K562 (cell line): ENCODE measurements around the gene ACSM5. TPM values are rescaled to one million over a fixed set of nuclear protein-coding genes. Genes with fewer than 3 reads are reported as not detected.

ENCODE experiments used
- ATAC-seq: fragments of 200-7000 bp; cut with Tn5 transposase; 3 replicates; pipeline ENCODE4 v1.9.1; 2020; ENCODE audit warnings: moderate library complexity
- BruUV-seq: library from RNA; stranded (reverse); fragments of 400-500 nt; replicated peaks from 2 replicates; lab custom pipeline; 2021; lab: Mats Ljungman, UMichigan
- CTCF ChIA-PET: fragments of 300-600 bp; formaldehyde crosslinking; extraction: SDS; loops from one replicate; lab custom pipeline; 2021; ENCODE audit warnings: low intra/inter-chr PET ratio; lab: Yijun Ruan, JAX
- POLR2A ChIA-PET: fragments of 300-600, 350-650 bp; sonication (Branson Sonifier 250); formaldehyde crosslinking; extraction: SDS; loops from one replicate; lab custom pipeline; 2021; ENCODE audit warnings: antibody characterized with exemption, inconsistent platforms; lab: Yijun Ruan, JAX
- DNase-seq, 4 experiments: peaks; one replicate each; pipeline versions ENCODE4 v3.0.0 to v3.0.0-alpha.2; 2011 to 2018; ENCODE audit warnings: low spot score in 3 of 4, mixed read lengths in 3 of 4; ENCODE audit errors: extremely low read depth in 1 of 4
- FAIRE-seq: peaks from 2 replicates; lab custom pipeline; 2011; peaks lifted over from hg19 to GRCh38; lab: Jason Lieb, UNC
- H2AFZ ChIP-seq: 2 replicates; pipeline ENCODE4 v1.6.0; 2011; ENCODE audit warnings: low read depth, low read length, control low read depth, inconsistent platforms
- H3K27ac ChIP-seq: fragments of 200-600 bp; 3 replicates; pipeline ENCODE4 v1.8.0; 2011; ENCODE audit warnings: low read depth, mild to moderate bottlenecking, control low read depth, inconsistent platforms, low read length, moderate library complexity, mixed read lengths; ENCODE audit errors: extremely low read depth
- H3K27me3 ChIP-seq, 2 experiments: fragments of 300-600 bp in 1 of 2; 2 replicates in 1 of 2; 3 replicates in 1 of 2; pipeline versions ENCODE4 v1.6.0 to v1.8.0; 2011; ENCODE audit warnings: inconsistent platforms in 2 of 2, low read length in 2 of 2, mild to moderate bottlenecking in 1 of 2, mixed read lengths in 1 of 2, moderate library complexity in 1 of 2; ENCODE audit not compliant: control insufficient read depth in 2 of 2, insufficient read depth in 2 of 2
- H3K36me3 ChIP-seq: fragments of 300-600 bp; 3 replicates; pipeline ENCODE4 v1.8.0; 2011; ENCODE audit warnings: mild to moderate bottlenecking, low read length, inconsistent platforms; ENCODE audit not compliant: control insufficient read depth, insufficient read depth
- H3K4me1 ChIP-seq, 2 experiments: fragments of 200-600 bp in 1 of 2; replicated peaks in 1 of 2; 2 replicates in 1 of 2; 3 replicates in 1 of 2; pipeline versions ENCODE4 v1.5.1 to v1.8.0; 2011; ENCODE audit warnings: inconsistent platforms in 2 of 2, low read length in 2 of 2, mild to moderate bottlenecking in 1 of 2, mixed read lengths in 1 of 2, moderate library complexity in 1 of 2; ENCODE audit not compliant: control insufficient read depth in 2 of 2, insufficient read depth in 2 of 2
- H3K4me2 ChIP-seq: 2 replicates; pipeline ENCODE4 v1.6.1; 2011; ENCODE audit warnings: low read length, control low read depth, inconsistent platforms, mixed read lengths; ENCODE audit not compliant: insufficient read depth
- H3K4me3 ChIP-seq: fragments of 200-600 bp; sonication (generic), shearing (Covaris generic); 2 replicates; pipeline ENCODE4 v1.5.1; 2016; ENCODE audit warnings: control low read depth, inconsistent platforms
- H3K79me2 ChIP-seq: fragments of 200-600 bp; 3 replicates; pipeline ENCODE4 v1.8.0; 2011; ENCODE audit warnings: low read length, inconsistent platforms; ENCODE audit not compliant: control insufficient read depth, insufficient read depth
- H3K9ac ChIP-seq, 2 experiments: 2 replicates each; pipeline versions ENCODE4 v1.6.0 to v1.6.1; 2011; ENCODE audit warnings: low read depth in 2 of 2, low read length in 2 of 2, control low read depth in 1 of 2, inconsistent platforms in 1 of 2, mild to moderate bottlenecking in 1 of 2, mixed read lengths in 1 of 2; ENCODE audit not compliant: insufficient read depth in 1 of 2
- H3K9me1 ChIP-seq: one replicate; pipeline ENCODE4 v1.6.0; 2011; ENCODE audit warnings: inconsistent platforms, mild to moderate bottlenecking, low read length, moderate library complexity; ENCODE audit not compliant: control insufficient read depth, insufficient read depth
- H3K9me3 ChIP-seq: replicated peaks from 2 replicates; pipeline ENCODE4 v1.5.1; 2011; ENCODE audit warnings: low read depth, low read length, inconsistent platforms; ENCODE audit not compliant: control insufficient read depth, insufficient read depth
- H4K20me1 ChIP-seq: replicated peaks from 2 replicates; pipeline ENCODE4 v1.6.1; 2011; ENCODE audit warnings: low read length, inconsistent platforms, mixed read lengths; ENCODE audit not compliant: control insufficient read depth, insufficient read depth
- ETV1 ChIP-seq: fragments of 450-650 bp; conservative IDR thresholded peaks from 2 replicates; pipeline ENCODE4 v1.6.1; 2016; ENCODE audit warnings: missing genetic modification characterization, control low read depth, low read depth, missing compliant biosample characterization
- MBD2 ChIP-seq: sonication (generic); IDR thresholded peaks from 2 replicates; pipeline ENCODE4 v1.6.1; 2016; ENCODE audit warnings: low read depth, borderline replicate concordance
- NFRKB ChIP-seq: fragments of 450-650 bp; IDR thresholded peaks from 2 replicates; pipeline ENCODE4 v1.6.1; 2016; ENCODE audit warnings: low read depth
- RFX5 ChIP-seq: IDR thresholded peaks from 2 replicates; pipeline ENCODE4 v1.6.1; 2011; ENCODE audit warnings: low read depth, mild to moderate bottlenecking, improper control_type of control experiment, low read length
- ZNF197 ChIP-seq: fragments of 200-800 bp; sonication (Bioruptor generic); IDR thresholded peaks from 2 replicates; pipeline ENCODE4 v1.6.1; 2016; ENCODE audit warnings: low read depth, missing genetic modification characterization, missing compliant biosample characterization
- WGBS: fragments of 100-300 bp; shearing (Covaris generic); methylation state at CpG from one replicate; pipeline ENCODE4 v1.1.6; 2016; ENCODE audit warnings: low coverage, mixed read lengths; ENCODE audit not compliant: insufficient coverage; ENCODE audit errors: missing lambda C conversion rate; 5-methylcytosine and 5-hydroxymethylcytosine counted together
- in situ Hi-C: fragments of 300-500 bp; cut with MboI; formaldehyde crosslinking; loops from 4 replicates; pipeline ENCODE4 v1.15.0; 2018; ENCODE audit warnings: inconsistent platforms, mixed read lengths
- intact Hi-C: fragments of 100-400 bp; cut with micrococcal nuclease; formaldehyde crosslinking; loops from 2 replicates; pipeline ENCODE4 v1.14.2; 2022
- polyA plus RNA-seq, 8 experiments: library from polyadenylated mRNA; depleted of rRNA in 4 of 8; stranded (reverse) in 5 of 8; unstranded in 3 of 8; fragments of >200 nt; fragmentation: Nextera tagmentation in 2 of 8; fragmentation: Illumina TruSeq in 1 of 8; extraction: Ambion mirVana in 2 of 8; extraction: Trizol in 1 of 8; gene quantifications; 2 replicates each; pipeline versions ENCODE4 v1.2.1 to v1.2.3, GENCODE V29; 2011 to 2014; ENCODE audit warnings: inconsistent platforms in 1 of 8, missing spikeins in 1 of 8
- total RNA-seq, 7 experiments: library from RNA; depleted of rRNA in 6 of 7; stranded (reverse); fragments of >200 nt in 6 of 7; fragmentation: Illumina TruSeq in 2 of 7; extraction: Trizol in 2 of 7; gene quantifications; 2 replicates each; pipeline versions ENCODE4 v1.2.1 to v1.2.3, GENCODE V29; 2011 to 2021; ENCODE audit warnings: low replicate concordance in 1 of 7
- TF ChIP-seq, protein P1 (sequence below), 2 experiments: fragments of 450-650 bp in 1 of 2; sonication (generic) in 1 of 2; formaldehyde crosslinking in 1 of 2; IDR thresholded peaks in 1 of 2; conservative IDR thresholded peaks in 1 of 2; 2 replicates each; pipeline versions ENCODE4 v1.6.1 to v1.8.1; 2016 to 2023; ENCODE audit warnings: mild to moderate bottlenecking in 2 of 2, moderate library complexity in 2 of 2, inconsistent platforms in 1 of 2, missing genetic modification reagents in 1 of 2
- TF ChIP-seq, protein P2 (sequence below): fragments of 250-450 bp; sonication (Bioruptor Pico); IDR thresholded peaks from 2 replicates; pipeline ENCODE4 v1.5.0; 2021; ENCODE audit warnings: mild to moderate bottlenecking, moderate library complexity

Gene ACSM5
- total and polyA plus RNA-seq, 9 of the 15 experiments (the other 6 are each of a cell fraction or from before 2014, with no cell fraction given) = not detected

DNA sequence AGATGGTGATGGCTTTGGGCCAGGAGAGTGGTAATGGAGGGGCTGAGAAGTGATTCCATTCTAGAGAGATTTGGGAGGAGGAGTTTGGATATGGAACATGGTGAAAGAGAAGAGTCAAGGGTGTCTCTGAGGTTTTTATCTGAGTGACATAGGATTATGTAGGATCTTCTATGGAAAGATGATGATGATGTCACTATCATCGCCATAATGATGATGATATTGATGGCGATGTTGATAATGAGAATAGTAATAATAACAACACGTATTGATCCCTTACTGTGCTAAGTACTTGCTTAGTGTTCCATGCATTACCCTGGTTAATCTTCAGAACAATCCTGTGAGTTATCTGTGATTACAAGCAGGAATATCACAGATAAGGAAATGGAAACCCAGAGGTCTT lies 21.4 kb upstream of the ACSM5 start:
- ATAC-seq (no peak), DNase-seq (no peak), FAIRE-seq (no peak)
- no peak for TF ChIP-seq MBD2
- TF ChIP-seq, protein P1, sequence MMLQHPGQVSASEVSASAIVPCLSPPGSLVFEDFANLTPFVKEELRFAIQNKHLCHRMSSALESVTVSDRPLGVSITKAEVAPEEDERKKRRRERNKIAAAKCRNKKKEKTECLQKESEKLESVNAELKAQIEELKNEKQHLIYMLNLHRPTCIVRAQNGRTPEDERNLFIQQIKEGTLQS (IDR thresholded peaks at IDR 0.05) = 0 out of 2 replicates have a peak, but pooled peaks have one; percentile 8
- TF ChIP-seq, protein P1 (CRISPR knock-in tag; conservative IDR thresholded peaks at IDR 0.05) = no peak
- no peaks in the 10 kb centered on the region for H4K20me1 ChIP-seq
- no peaks in the 10 kb centered on the region; a peak in 1 of 5 replicates for H3K27me3 ChIP-seq
- H2AFZ ChIP-seq = no peak overlapping the region
- no peak overlapping the region for H3K4me2 ChIP-seq
- intact Hi-C loops (no loop called here), in situ Hi-C loops (loop anchor here (5.0 to 10.0 kb wide), 2 partner anchors 491 to 793 kb away; no protein-coding TSS in a partner anchor)
- no peak overlapping the region for H3K27ac ChIP-seq
- H3K9me3 ChIP-seq = no peaks in the 10 kb centered on the region
- ChIA-PET POLR2A (interaction anchor here (0.6 kb wide), 1 partner anchor 22 kb away, joined by 3 read pairs; no protein-coding TSS in a partner anchor), CTCF (no interaction called here)
- H3K9ac ChIP-seq = no peak overlapping the region
- H3K4me1 ChIP-seq = no peaks in the 10 kb centered on the region
- WGBS = 1% methylated on average over 3 of the region's 3 CpGs
- H3K79me2 ChIP-seq = no peaks in the 10 kb centered on the region
- no TSS peak for BruUV-seq
- no peaks in the 10 kb centered on the region for H3K36me3 ChIP-seq
- no peak overlapping the region for H3K4me3 ChIP-seq
- no peaks in the 10 kb centered on the region for H3K9me1 ChIP-seq

DNA sequence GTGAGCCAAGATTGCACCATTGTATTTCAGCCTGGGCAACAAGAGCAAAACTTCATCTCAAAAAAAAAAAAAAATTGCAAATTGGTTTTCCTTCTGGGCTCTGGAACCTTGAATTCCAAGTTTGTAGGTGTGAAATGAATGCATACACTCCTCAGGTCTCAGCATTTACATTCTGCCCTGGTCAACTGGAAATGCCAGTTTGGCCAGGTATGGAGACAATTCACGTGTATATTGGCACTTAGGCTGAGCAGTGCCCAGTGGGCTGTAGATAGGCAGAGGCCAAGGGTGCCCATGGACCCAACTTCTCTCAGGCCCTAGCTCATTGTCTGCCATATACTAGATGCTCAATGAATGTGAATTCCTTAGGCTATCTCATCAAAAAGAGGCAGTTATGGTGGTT lies 20.5 kb upstream of the ACSM5 start:
- WGBS = 0% methylated on average over 1 of the region's 1 CpG
- no TSS peak for BruUV-seq
- Histone ChIP-seq H2AFZ (no peak overlapping the region), H3K9ac (no peak overlapping the region), H3K27ac (no peak overlapping the region), H3K4me2 (no peak overlapping the region), H3K4me3 (no peak overlapping the region), H3K4me1 (no peaks in the 10 kb centered on the region), H3K27me3 (no peaks in the 10 kb centered on the region; a peak in 1 of 5 replicates), H3K36me3 (no peaks in the 10 kb centered on the region), H4K20me1 (no peaks in the 10 kb centered on the region), H3K79me2 (no peaks in the 10 kb centered on the region), H3K9me3 (no peaks in the 10 kb centered on the region), H3K9me1 (no peaks in the 10 kb centered on the region)
- DNase-seq (no peak), FAIRE-seq (no peak), ATAC-seq (no peak)
- ChIA-PET POLR2A (no interaction called here), CTCF (no interaction called here)
- intact Hi-C loops = no loop called here
- in situ Hi-C loops = loop anchor here (5.0 to 10.0 kb wide), 2 partner anchors 492 to 794 kb away; no protein-coding TSS in a partner anchor
- TF ChIP-seq, protein P2, sequence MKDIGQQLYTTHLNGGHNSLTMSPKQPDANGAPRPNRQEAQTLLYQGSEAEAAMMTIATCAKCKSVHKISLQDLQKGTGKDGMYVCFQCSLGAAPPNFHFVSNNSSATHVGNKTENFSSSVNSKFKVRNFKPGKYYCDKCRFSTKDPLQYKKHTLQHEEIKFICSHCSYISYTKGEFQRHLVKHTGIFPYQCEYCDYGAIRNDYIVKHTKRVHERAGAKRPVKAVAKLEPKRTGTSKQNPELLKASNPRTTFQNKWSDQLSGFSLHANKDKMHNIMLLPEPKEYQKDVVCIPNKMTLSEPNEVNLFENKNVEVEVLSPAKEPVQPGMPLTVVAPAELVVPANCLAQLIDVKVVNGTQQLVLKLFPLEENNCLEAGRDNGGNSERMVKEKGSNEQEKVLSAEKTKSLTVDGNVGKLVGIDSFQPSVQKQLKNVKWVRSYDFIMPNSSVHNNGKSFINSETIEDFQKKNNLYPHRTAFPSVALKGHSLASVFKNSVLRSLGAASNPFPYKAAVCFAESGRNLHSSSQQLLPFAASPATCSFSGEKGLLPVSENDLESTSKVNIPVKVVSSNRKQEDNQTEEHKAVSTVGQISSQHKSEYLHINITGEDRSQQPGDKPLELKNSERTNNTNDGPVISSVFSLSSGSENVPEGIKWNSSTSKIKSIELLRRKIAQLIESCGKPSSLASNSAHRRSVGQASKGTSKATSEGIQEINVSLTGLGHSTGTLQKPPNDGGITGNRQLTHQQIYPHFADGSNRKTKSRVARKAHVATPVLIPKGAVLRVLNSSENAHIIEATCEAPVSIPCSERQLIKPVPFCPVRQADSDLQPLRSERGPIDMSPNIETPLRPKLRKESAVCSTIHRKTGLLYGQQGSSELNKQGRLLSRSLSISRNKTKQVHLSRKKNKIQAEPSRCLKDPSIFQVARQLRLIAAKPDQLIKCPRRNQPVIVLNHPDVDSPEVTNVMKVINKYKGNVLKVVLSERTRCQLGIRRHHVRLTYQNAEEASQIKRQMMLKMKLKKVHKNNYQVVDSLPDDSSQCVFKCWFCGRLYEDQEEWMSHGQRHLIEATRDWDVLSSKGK = no peak
- TF ChIP-seq ETV1 (tag) (no peak), RFX5 (no peak), NFRKB (no peak), ZNF197 (CRISPR knock-in tag) (no peak)
